GOT3 (cell line): ENCODE data around the gene TANC1.

ENCODE experiments used
- DNase-seq: peaks from one replicate; lab custom pipeline; 2025; ENCODE audit warnings: mixed read lengths; lab: John Stamatoyannopoulos, UW

Gene TANC1

GRCh38 chr2:159160954-159161353 is 192.5 kb downstream of the TANC1 start:
- DNase-seq = no peak

GRCh38 chr2:159163930-159164329 is 195.5 kb downstream of the TANC1 start:
- DNase-seq = no peak

GRCh38 chr2:159164457-159164911 is 196.0 kb downstream of the TANC1 start:
- no peak for DNase-seq

GRCh38 chr2:159165048-159165447 is 196.6 kb downstream of the TANC1 start:
- DNase-seq = no peak

GRCh38 chr2:159168707-159169106 is 200.3 kb downstream of the TANC1 start:
- DNase-seq = no peak

- no peak for DNase-seq
These were observed 200.7 kb downstream of the TANC1 start for GRCh38 chr2:159169187-159169586.

GRCh38 chr2:159172403-159172802 is 204.0 kb downstream of the TANC1 start:
- DNase-seq = no peak

GRCh38 chr2:159174759-159175158 is 206.3 kb downstream of the TANC1 start:
- DNase-seq = no peak

- DNase-seq = no peak
These were observed 206.7 kb downstream of the TANC1 start for GRCh38 chr2:159175182-159175581.

GRCh38 chr2:159175927-159176326 is 207.5 kb downstream of the TANC1 start:
- no peak for DNase-seq

- DNase-seq = no peak
These were observed 208.1 kb downstream of the TANC1 start for GRCh38 chr2:159176555-159176954.

GRCh38 chr2:159177357-159177756 is 208.9 kb downstream of the TANC1 start:
- DNase-seq = no peak

- DNase-seq = no peak
These were observed 209.5 kb downstream of the TANC1 start for GRCh38 chr2:159177957-159178356.

- no peak for DNase-seq
These were observed 210.7 kb downstream of the TANC1 start for GRCh38 chr2:159179096-159179495.

- DNase-seq = no peak
These were observed 211.3 kb downstream of the TANC1 start for GRCh38 chr2:159179696-159180095.

GRCh38 chr2:159183346-159183745 is 214.9 kb downstream of the TANC1 start:
- no peak for DNase-seq

GRCh38 chr2:159185401-159186130 is 217.1 kb downstream of the TANC1 start:
- DNase-seq = no peak

GRCh38 chr2:159186462-159186861 is 218.0 kb downstream of the TANC1 start:
- no peak for DNase-seq

GRCh38 chr2:159187106-159187505 is 218.7 kb downstream of the TANC1 start:
- DNase-seq = no peak

GRCh38 chr2:159188449-159188848 is 220.0 kb downstream of the TANC1 start:
- no peak for DNase-seq

- no peak for DNase-seq
These were observed 224.0 kb downstream of the TANC1 start for GRCh38 chr2:159192371-159192918.

- no peak for DNase-seq
These were observed 225.4 kb downstream of the TANC1 start for GRCh38 chr2:159193791-159194190.

GRCh38 chr2:159194241-159194640 is 225.8 kb downstream of the TANC1 start:
- DNase-seq = no peak

GRCh38 chr2:159195697-159196096 is 227.3 kb downstream of the TANC1 start:
- DNase-seq = no peak
